Gastroesophageal sphincter (tissue), 4 donors: ENCODE data around the gene NME7. TPM values are rescaled to one million over a fixed set of nuclear protein-coding genes. Genes with fewer than 3 reads are reported as not detected.

Experiments
- ATAC-seq: fragments of 150-250 bp; one replicate; pipeline ENCODE4 v1.9.1; 2016; ENCODE audit warnings: mild to moderate bottlenecking, moderate library complexity
- H3K27ac ChIP-seq, 4 donors: fragments of 200-600 bp; sonication (generic) in 3 of 4; 1 replicate in 3 of 4; 2 replicates in 1 of 4; pipeline ENCODE4 v1.5.1; 2016 to 2019
- H3K27me3 ChIP-seq: fragments of 200-600 bp; sonication (generic); one replicate; pipeline ENCODE4 v1.5.1; 2019
- H3K36me3 ChIP-seq, 2 donors: fragments of 200-600 bp; sonication (generic); one replicate each; pipeline ENCODE4 v1.5.1; 2019; ENCODE audit warnings: control low read depth in 1 of 2
- H3K4me1 ChIP-seq, 3 donors: fragments of 200-600 bp; sonication (generic); 1 replicate in 2 of 3; 2 replicates in 1 of 3; pipeline ENCODE4 v1.5.1; 2016 to 2019; ENCODE audit warnings: control low read depth in 2 of 3
- H3K4me3 ChIP-seq, 2 donors: fragments of 200-600 bp; sonication (generic); one replicate each; pipeline ENCODE4 v1.5.1; 2019; ENCODE audit warnings: mild to moderate bottlenecking in 1 of 2, moderate library complexity in 1 of 2
- H3K9me3 ChIP-seq, 3 donors: fragments of 200-600 bp; sonication (generic); one replicate each; pipeline ENCODE4 v1.5.1; 2017 to 2019; ENCODE audit warnings: control low read depth in 2 of 3
- EP300 ChIP-seq: sonication (generic); formaldehyde crosslinking; IDR thresholded peaks from one replicate; pipeline ENCODE4 v1.6.1; 2017; ENCODE audit warnings: antibody characterized with exemption, mild to moderate bottlenecking
- POLR2A ChIP-seq, 2 donors: fragments of 450-650 bp; IDR thresholded peaks; one replicate each; pipeline ENCODE4 v1.6.1; 2017; ENCODE audit warnings: antibody characterized with exemption in 2 of 2, mild to moderate bottlenecking in 2 of 2, moderate library complexity in 1 of 2
- POLR2AphosphoS5 ChIP-seq: sonication (generic); formaldehyde crosslinking; IDR thresholded peaks from one replicate; pipeline ENCODE4 v1.6.1; 2017; ENCODE audit warnings: antibody characterized with exemption
- WGBS, 2 donors: methylation state at CpG; one replicate each; pipeline ENCODE4 v1.1.5; 2018; ENCODE audit warnings: low coverage in 1 of 2; 5-methylcytosine and 5-hydroxymethylcytosine counted together
- total RNA-seq, 4 donors: library from RNA; depleted of rRNA; stranded (reverse); fragments of >200 nt; gene quantifications; one replicate each; pipeline ENCODE4 v1.1.0, GENCODE V29; 2016
- TF ChIP-seq, protein P1 (sequence below), 4 experiments: fragments of 200-600 bp in 2 of 4; fragments of 450-650 bp in 2 of 4; sonication (generic) in 1 of 4; IDR thresholded peaks; one replicate each; pipeline ENCODE4 v1.5.1; 2017 to 2019; ENCODE audit warnings: antibody characterized with exemption in 4 of 4, mild to moderate bottlenecking in 2 of 4, moderate library complexity in 2 of 4

NME7 gene
- total RNA-seq, 4 donors from 2014 or later, result 10.6 to 24.7 (median 14.5) TPM

- Histone ChIP-seq H3K27ac (peak overlapping the region; percentile 87 to 96 (median 95)), H3K4me3 (peak overlapping the region in 1 of 2 donors; percentile 94), H3K4me1 (peaks cover 9 to 90% (median 18%) of the 10 kb centered on the region in 3 donors), H3K9me3 (no peaks in the 10 kb centered on the region), H3K36me3 (peaks cover 5 to 26% of the 10 kb centered on the region in 2 donors), H3K27me3 (no peaks in the 10 kb centered on the region)
- 34 to 64% methylated on average over 5 to 6 of the region's 6 CpGs for WGBS, 2 donors
- ATAC-seq, result no peak
- TF ChIP-seq, protein P1, sequence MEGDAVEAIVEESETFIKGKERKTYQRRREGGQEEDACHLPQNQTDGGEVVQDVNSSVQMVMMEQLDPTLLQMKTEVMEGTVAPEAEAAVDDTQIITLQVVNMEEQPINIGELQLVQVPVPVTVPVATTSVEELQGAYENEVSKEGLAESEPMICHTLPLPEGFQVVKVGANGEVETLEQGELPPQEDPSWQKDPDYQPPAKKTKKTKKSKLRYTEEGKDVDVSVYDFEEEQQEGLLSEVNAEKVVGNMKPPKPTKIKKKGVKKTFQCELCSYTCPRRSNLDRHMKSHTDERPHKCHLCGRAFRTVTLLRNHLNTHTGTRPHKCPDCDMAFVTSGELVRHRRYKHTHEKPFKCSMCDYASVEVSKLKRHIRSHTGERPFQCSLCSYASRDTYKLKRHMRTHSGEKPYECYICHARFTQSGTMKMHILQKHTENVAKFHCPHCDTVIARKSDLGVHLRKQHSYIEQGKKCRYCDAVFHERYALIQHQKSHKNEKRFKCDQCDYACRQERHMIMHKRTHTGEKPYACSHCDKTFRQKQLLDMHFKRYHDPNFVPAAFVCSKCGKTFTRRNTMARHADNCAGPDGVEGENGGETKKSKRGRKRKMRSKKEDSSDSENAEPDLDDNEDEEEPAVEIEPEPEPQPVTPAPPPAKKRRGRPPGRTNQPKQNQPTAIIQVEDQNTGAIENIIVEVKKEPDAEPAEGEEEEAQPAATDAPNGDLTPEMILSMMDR (IDR thresholded peaks at IDR 0.05), result peak in 1 of 4 experiments; percentile 33
- no peak for TF ChIP-seq EP300
Measured at GRCh38 chr1:169111472-169111871, 256.1 kb downstream of the NME7 start.

- TF ChIP-seq, protein P1 (IDR thresholded peaks at IDR 0.05), result no peak
- no peak for TF ChIP-seq POLR2AphosphoS5
- H3K36me3 ChIP-seq, result peaks cover 5 to 23% of the 10 kb centered on the region in 2 donors
- no peaks in the 10 kb centered on the region for H3K27me3 ChIP-seq
- WGBS, 2 donors, result 32 to 39% methylated on average over 5 to 7 of the region's 7 CpGs
- H3K4me3 ChIP-seq, result peak overlapping the region; percentile 94 to 98
- no peak for ATAC-seq
- H3K27ac ChIP-seq, result peak overlapping the region; percentile 87 to 96 (median 95)
- H3K4me1 ChIP-seq, result peaks cover 9 to 84% (median 13%) of the 10 kb centered on the region in 3 donors
- H3K9me3 ChIP-seq, result no peaks in the 10 kb centered on the region
Measured at GRCh38 chr1:169110689-169111447, 256.7 kb downstream of the NME7 start.

- TF ChIP-seq, protein P1 (IDR thresholded peaks at IDR 0.05), result no peak
- TF ChIP-seq EP300 (no peak), POLR2A (IDR thresholded peaks at IDR 0.05) (no peak), POLR2AphosphoS5 (no peak)
- peaks cover 5 to 21% of the 10 kb centered on the region in 2 donors for H3K36me3 ChIP-seq
- H3K27me3 ChIP-seq, result no peaks in the 10 kb centered on the region
- peak overlapping the region; percentile 91 to 96 (median 95) for H3K27ac ChIP-seq
- H3K4me3 ChIP-seq, result peak overlapping the region; percentile 94 to 98
- H3K4me1 ChIP-seq, result peaks cover 9 to 83% (median 14%) of the 10 kb centered on the region in 3 donors
- no peaks in the 10 kb centered on the region for H3K9me3 ChIP-seq
- no peak for ATAC-seq
- 0 to 17% methylated on average over 3 of the region's 3 CpGs for WGBS, 2 donors
Measured at GRCh38 chr1:169110236-169110635, 257.4 kb downstream of the NME7 start.

- TF ChIP-seq EP300 (no peak), POLR2AphosphoS5 (peak; percentile 69), POLR2A (IDR thresholded peaks at IDR 0.05) (peak; percentile 18 to 22)
- ATAC-seq, result peak; percentile 31
- peak overlapping the region; percentile 94 to 98 for H3K4me3 ChIP-seq
- WGBS, 2 donors, result 14 to 22% methylated on average over 8 of the region's 8 CpGs
- peaks cover 5 to 21% of the 10 kb centered on the region in 2 donors for H3K36me3 ChIP-seq
- no peaks in the 10 kb centered on the region for H3K27me3 ChIP-seq
- peak overlapping the region; percentile 91 to 96 (median 95) for H3K27ac ChIP-seq
- no peaks in the 10 kb centered on the region for H3K9me3 ChIP-seq
- peaks cover 9 to 83% (median 14%) of the 10 kb centered on the region in 3 donors for H3K4me1 ChIP-seq
Measured at GRCh38 chr1:169109561-169110134, 257.9 kb downstream of the NME7 start.

GRCh38 chr1:169108863-169109560 is 258.6 kb downstream of the NME7 start:
- Histone ChIP-seq H3K27ac (peak overlapping the region; percentile 91 to 96 (median 95)), H3K9me3 (no peaks in the 10 kb centered on the region), H3K36me3 (peaks cover 5 to 21% of the 10 kb centered on the region in 2 donors), H3K4me1 (peaks cover 9 to 77% (median 13%) of the 10 kb centered on the region in 3 donors), H3K4me3 (peak overlapping the region; percentile 94 to 98), H3K27me3 (no peaks in the 10 kb centered on the region)
- no peak for ATAC-seq
- 17 to 23% methylated on average over 6 to 10 of the region's 10 CpGs for WGBS, 2 donors
- TF ChIP-seq EP300 (no peak), POLR2AphosphoS5 (peak; percentile 25)
- TF ChIP-seq, protein P1 (IDR thresholded peaks at IDR 0.05), result peak; percentile 19 to 49 (median 40)
